ENCODE measurements around the gene BSND.

Gene BSND

GRCh38 chr1:55050283-55050682 lies 51.5 kb downstream of the BSND start:
- DNase-seq, result no peak

GRCh38 chr1:55051169-55051568 lies 52.4 kb downstream of the BSND start:
- DNase-seq, result no peak

DNA sequence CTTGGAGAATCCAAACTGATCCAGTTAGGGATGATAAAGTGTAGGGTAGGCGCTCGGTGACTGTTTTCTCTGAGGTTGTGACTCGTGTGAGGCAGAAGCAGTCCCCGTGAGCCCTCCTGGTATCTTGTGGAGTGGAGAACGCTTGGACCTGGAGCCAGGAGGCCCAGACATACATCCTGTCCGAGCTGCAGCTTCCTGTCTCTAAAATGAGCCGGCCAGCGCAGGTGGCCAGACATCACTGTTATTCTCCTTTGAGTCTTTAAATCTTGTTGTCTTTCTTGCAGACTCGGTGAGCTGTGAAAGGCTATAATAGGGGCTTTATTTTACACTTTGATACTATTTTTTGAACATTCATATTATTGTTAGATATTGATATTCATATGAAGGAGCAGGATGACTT lies 52.9 kb downstream of the BSND start:
- DNase-seq, result no peak

DNA sequence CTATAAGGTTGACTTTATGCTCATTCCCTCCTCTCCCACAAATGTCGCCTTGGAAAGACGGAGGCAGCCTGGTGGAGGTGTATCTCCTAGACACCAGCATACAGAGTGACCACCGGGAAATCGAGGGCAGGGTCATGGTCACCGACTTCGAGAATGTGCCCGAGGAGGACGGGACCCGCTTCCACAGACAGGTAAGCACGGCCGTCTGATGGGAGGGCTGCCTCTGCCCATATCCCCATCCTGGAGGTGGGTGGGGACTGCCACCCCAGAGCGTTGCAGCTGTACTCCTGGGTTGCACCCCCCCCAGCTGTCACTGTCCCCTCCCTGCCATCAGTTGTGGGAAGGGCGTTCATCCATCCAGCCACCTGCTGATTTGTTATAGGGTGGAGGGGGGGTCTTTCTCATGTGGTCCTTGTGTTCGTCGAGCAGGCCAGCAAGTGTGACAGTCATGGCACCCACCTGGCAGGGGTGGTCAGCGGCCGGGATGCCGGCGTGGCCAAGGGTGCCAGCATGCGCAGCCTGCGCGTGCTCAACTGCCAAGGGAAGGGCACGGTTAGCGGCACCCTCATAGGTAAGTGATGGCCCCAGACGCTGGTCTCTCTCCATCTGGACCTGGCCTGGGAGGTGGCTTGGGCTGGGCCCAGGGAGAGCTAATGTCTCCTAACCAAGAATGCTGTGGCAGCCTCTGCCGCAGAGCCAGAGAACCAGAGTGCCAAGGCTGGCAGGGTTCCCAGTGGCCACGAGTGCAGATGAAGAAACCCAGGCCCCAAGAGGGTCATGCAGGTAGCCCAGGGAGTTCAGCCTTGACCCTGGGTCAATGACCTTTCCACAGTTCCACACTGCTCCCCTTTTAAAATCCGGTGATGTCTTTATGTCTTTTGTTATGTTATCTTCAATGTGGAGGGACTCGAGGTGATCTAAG lies 53.7 kb downstream of the BSND start:
- DNase-seq, result no peak

DNA sequence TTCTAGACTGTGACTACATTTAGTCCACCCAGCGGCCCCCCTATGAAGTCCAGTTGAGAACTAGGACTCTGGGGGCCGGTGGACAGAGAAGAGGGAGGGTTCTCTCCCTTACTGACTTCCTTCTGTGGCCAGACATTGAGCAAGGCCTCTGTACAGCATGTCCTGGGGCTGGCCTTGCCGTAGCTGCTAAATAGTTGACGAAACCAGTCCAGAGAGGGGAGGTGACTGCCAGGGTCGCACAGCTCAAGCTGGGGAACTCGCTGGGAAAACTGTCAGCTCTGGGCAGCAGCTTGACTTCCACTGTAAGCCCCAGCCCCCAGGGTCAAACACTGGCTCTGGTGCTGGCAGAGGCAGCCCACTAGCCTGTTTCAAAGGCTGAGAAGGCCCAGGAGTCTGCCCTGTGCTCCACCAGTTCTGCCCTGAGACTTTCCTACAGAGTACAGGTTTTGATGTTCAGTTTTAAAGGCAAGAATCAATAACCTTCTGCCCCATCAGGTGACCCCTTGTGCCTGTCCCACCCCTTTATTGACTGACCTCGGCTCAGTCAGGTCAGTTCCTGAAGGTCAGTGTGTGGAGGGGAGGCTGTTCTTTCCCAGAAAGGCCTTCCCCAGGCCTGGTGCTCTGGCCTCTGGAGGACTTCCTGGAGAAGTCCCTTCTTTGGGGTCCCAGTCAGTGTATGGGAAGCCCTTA lies 54.7 kb downstream of the BSND start:
- no peak for DNase-seq

- DNase-seq, result no peak
Observed at GRCh38 chr1:55054396-55054795, 55.7 kb downstream of the BSND start.

GRCh38 chr1:55055084-55055882 lies 56.5 kb downstream of the BSND start:
- no peak for DNase-seq

- no peak for DNase-seq
Observed at GRCh38 chr1:55055951-55056631, 57.4 kb downstream of the BSND start.

- no peak for DNase-seq
Observed at GRCh38 chr1:55056632-55056992, 57.9 kb downstream of the BSND start.

DNA sequence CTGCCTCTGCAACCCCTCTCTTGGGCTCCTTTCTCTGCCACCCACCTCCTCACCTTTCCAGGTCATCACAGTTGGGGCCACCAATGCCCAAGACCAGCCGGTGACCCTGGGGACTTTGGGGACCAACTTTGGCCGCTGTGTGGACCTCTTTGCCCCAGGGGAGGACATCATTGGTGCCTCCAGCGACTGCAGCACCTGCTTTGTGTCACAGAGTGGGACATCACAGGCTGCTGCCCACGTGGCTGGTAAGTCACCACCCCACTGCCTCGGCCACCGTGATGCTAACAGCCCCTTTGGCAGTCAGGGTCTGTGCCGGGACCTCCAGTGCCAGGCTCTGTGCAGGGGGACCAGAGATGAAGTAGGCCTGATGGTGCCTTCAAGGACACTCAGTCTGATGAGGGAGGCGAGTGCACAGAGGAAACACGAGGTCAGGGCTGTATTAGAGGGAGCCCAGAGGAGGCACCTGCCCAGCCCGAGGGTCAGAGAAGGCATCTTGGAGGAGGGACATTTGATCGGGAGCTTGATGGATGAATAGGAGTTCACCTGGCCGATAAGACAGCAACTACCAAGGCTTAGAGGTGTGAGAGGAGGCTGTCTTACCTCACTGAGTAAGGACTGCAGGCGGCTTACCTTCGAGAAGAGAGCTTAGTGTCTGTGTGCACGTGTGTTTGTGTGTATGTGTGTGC lies 58.7 kb downstream of the BSND start:
- DNase-seq, result no peak

DNA sequence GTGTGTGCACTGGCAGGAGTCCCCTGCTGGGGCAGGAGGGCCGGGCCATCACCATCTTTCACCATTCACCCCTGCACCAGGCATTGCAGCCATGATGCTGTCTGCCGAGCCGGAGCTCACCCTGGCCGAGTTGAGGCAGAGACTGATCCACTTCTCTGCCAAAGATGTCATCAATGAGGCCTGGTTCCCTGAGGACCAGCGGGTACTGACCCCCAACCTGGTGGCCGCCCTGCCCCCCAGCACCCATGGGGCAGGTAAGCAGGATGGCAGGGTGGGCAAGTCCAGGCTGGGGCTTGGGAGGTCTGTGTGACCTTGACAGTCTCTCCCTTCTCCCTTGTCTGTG lies 59.2 kb downstream of the BSND start:
- no peak for DNase-seq

DNA sequence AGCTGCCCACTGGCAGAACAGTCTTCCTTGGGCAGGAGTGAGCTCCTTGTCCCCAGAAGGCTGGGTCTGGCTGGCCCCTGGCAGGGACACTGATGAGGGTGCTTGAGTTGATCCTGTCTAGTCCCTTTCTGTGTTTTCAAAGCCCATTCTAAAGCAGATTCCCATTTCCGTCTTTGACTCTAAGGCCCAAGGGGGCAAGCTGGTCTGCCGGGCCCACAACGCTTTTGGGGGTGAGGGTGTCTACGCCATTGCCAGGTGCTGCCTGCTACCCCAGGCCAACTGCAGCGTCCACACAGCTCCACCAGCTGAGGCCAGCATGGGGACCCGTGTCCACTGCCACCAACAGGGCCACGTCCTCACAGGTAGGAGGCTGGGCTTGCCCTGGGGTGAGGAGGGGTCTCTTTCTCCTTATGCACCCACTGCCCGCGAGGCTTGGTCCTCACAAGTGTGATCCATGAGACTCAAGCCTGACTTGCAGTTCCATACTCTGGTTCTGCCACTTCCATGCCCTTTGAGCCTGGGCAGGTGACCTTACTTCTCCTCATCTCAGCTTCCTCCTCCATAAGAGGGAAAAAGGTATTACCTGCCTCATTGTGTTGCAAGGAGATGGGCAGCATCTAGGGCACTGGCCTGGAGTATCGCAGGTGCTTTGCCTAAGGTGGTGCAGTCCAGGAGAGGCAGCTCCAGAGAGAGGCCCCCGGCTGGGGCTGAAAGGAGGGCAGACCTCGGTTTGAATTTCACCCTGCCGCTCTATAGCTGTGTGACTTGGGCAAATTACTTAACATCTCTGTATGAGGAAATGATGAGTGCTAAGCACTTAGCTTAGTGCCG lies 60.8 kb downstream of the BSND start:
- no peak for DNase-seq

GRCh38 chr1:55060133-55060999 lies 61.6 kb downstream of the BSND start:
- DNase-seq, result no peak

DNA sequence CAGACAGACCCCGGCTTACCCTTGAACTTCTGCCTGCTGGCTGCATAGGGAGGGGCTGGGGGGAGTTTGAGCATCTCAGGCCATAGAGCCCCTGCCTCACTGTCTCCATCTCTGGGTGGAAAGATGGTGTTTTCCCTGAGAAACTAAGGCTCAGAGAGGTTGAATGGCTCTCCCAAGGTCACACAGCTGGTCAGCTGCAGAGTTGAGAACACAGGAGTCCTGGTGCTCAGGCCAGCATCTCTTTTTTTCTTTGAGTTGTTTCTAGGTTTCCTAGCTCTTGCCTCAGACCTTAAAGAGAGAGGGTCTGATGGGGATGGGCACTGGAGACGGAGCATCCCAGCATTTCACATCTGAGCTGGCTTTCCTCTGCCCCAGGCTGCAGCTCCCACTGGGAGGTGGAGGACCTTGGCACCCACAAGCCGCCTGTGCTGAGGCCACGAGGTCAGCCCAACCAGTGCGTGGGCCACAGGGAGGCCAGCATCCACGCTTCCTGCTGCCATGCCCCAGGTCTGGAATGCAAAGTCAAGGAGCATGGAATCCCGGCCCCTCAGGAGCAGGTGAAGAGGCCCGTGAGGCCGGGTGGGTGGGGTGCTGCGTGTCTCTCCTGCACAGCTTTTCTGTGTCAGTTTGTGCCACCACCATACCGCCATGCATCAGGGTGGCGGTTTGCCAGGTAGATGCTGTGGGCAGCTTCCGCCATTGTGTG lies 62.4 kb downstream of the BSND start:
- no peak for DNase-seq
